ENCODE results near the gene MATN1.

MATN1 gene

DNA sequence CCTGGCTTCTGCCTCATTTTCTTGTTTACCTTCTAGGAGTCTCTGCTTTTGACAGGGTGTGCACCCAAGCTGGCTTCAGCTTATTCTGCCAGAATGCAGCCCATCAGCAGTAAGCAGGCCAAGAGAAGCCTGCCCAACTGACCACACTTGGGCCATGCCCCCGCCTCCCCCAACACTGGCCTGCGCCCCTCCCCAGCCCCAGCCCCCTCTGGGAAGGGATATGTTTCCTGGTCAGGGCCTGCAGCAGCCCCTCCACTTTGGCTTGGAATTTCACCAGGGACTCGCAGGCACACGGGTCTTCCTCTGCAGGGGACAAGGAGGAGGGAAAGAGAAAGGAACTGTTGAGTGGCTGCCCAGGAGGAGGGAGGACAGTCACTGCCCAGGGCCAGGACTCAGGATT is 9.4 kb downstream of the MATN1 start:
- Histone ChIP-seq H3K27me3 (ENCODE audit: insufficient read depth, low read length) (peaks cover 7% of the 10 kb centered on the region; the same call in 1 of the 2 replicates), H3K79me2 (ENCODE audit: control insufficient read depth, insufficient read depth, low read length, unreplicated experiment) (no peaks in the 10 kb centered on the region), H3K36me3 (ENCODE audit: insufficient read depth, low read length) (no peaks in the 10 kb centered on the region), H3K27ac (ENCODE audit: low read depth, low read length) (no peak overlapping the region), H3K4me1 (ENCODE audit: control insufficient read depth, insufficient read depth, low read length, unreplicated experiment) (no peaks in the 10 kb centered on the region), H2AFZ (ENCODE audit: low read length, unreplicated experiment) (no peak overlapping the region), H3K4me3 (ENCODE audit: low read depth, low read length) (no peak overlapping the region)

DNA sequence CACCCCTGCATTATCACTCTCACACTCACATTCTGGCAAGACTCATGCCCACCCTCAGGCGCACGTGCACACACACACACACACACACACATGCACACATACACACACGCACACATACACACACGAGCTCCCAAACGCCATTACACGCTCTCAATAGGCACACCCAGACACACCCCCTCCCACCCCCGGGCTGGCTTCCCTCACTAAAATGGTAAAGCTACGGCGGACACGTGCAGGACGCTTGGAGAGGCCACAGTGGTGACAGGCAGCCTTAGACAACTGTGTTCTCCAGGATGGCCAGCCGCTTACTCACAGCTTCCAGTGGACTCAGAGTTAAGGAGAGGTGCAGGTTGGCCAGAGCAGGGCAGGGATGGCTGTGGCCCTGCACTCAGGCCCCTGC is 10.1 kb downstream of the MATN1 start:
- no peak overlapping the region for H2AFZ ChIP-seq (ENCODE audit: low read length, unreplicated experiment)
- no peaks in the 10 kb centered on the region for H3K36me3 ChIP-seq (ENCODE audit: insufficient read depth, low read length)
- no peaks in the 10 kb centered on the region for H3K79me2 ChIP-seq (ENCODE audit: control insufficient read depth, insufficient read depth, low read length, unreplicated experiment)
- no peak overlapping the region for H3K27ac ChIP-seq (ENCODE audit: low read depth, low read length)
- H3K4me3 ChIP-seq (ENCODE audit: low read depth, low read length) = no peak overlapping the region
- peaks cover 7% of the 10 kb centered on the region; the same call in 1 of the 2 replicates for H3K27me3 ChIP-seq (ENCODE audit: insufficient read depth, low read length)
- no peaks in the 10 kb centered on the region for H3K4me1 ChIP-seq (ENCODE audit: control insufficient read depth, insufficient read depth, low read length, unreplicated experiment)

DNA sequence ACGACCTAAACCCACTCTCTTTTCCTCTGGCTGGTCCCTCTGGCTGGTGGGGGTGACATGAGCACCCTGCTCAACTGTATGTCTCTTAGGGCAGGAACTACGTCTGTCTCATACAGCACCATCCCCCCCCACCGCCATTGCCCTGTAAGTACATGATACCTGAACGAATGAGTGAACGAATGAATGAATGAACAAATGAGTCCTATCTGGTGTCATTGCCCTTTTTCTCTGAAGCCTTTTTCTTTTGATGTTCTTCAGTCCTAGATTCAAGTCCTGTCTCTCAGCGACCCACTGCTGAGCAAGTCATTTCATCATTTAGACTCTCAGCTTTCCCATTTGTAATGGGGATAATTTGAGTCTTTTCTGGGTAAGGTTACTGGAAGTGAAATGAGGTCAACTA is 10.8 kb downstream of the MATN1 start:
- Histone ChIP-seq H2AFZ (ENCODE audit: low read length, unreplicated experiment) (no peak overlapping the region), H3K27ac (ENCODE audit: low read depth, low read length) (no peak overlapping the region), H3K36me3 (ENCODE audit: insufficient read depth, low read length) (no peaks in the 10 kb centered on the region), H3K27me3 (ENCODE audit: insufficient read depth, low read length) (peaks cover 7% of the 10 kb centered on the region; the same call in 1 of the 2 replicates), H3K4me1 (ENCODE audit: control insufficient read depth, insufficient read depth, low read length, unreplicated experiment) (no peaks in the 10 kb centered on the region), H3K4me3 (ENCODE audit: low read depth, low read length) (no peak overlapping the region), H3K79me2 (ENCODE audit: control insufficient read depth, insufficient read depth, low read length, unreplicated experiment) (no peaks in the 10 kb centered on the region)

DNA sequence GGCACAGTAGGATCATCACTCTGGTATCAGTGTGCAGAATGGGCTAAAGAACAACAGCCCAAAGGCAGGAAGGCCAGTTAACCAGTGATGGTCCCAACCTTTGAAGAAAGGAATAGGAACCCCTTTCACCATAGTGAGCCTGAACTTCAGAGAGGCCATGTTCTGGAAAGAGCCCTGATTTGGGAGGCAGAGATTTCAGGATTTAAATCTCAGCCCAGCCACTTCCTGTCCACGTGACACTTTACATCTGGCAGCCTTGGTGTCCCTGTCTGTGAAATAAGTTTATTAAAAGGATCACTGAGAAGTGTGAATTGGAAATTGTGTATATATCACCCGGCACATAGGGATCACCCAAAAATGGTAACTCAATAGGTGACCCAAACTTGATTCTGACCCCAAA is 13.0 kb downstream of the MATN1 start:
- Histone ChIP-seq H3K27me3 (ENCODE audit: insufficient read depth, low read length) (peaks cover 7% of the 10 kb centered on the region; the same call in 1 of the 2 replicates), H3K4me1 (ENCODE audit: control insufficient read depth, insufficient read depth, low read length, unreplicated experiment) (peaks cover 7% of the 10 kb centered on the region), H3K27ac (ENCODE audit: low read depth, low read length) (no peak overlapping the region), H3K79me2 (ENCODE audit: control insufficient read depth, insufficient read depth, low read length, unreplicated experiment) (no peaks in the 10 kb centered on the region), H3K36me3 (ENCODE audit: insufficient read depth, low read length) (no peaks in the 10 kb centered on the region), H3K4me3 (ENCODE audit: low read depth, low read length) (no peak overlapping the region), H2AFZ (ENCODE audit: low read length, unreplicated experiment) (no peak overlapping the region)

DNA sequence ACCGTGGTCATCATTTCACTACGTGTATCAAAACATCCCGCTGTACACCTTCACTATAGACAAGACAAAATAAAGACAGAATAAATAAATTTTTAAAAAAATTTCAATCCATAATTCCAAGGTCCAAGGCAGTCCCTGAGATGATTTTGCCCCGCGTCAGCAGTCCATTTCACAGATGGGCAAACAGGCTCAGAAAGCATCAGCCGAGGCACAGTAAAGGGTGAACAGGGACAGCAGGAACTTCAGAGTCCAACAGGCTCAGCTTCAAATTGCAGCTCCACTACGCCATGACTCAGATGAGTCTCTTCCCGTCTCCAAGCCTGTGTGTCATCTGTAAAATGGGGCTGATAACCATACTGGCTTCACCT is 15.0 kb downstream of the MATN1 start:
- H3K4me1 ChIP-seq (ENCODE audit: control insufficient read depth, insufficient read depth, low read length, unreplicated experiment) = peaks cover 7% of the 10 kb centered on the region

DNA sequence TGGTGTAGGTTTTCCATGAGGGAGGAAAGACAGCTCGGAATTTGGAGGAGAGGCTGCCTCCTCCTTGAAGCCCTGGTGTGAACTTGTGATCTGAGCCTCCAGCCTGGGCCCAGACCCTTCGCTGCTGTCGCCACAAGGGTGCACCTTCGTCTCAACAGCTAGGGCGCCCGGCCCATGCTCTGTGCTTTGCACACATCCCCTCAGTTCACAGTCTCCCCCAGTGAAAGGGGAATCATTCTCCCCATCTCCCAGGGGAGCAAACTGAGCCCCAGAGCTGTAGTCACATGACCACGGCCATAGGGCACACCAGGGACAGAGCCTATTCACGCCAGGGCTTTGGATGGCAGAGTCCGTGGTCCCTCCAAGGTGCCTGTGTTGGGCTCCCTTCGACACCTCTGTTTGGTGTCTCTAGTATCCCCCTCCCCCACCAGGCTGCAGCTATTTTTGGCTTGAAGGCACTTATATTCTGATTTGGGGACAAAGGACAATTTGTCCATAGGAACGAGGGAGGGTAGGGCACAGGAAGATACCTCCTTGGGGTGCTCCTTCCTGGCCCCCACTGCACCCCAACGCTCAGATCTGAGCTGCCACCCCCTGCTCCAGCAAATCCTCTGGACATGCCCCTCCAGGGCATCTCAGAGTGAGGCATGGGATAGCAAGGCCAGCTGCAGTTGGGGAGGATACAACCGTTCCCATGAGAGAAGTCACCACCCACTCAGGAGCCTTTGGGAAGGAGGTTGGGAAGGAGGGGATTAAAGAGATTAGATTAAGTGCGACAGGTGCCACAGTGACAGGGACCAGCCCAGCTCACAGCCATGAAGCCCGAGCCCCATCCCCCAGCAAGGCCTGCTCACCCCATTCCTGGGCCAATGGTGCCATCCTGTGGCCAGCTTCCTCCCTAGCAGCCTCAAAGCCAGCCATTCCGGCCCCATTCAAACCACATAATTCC is 15.7 kb downstream of the MATN1 start:
- Histone ChIP-seq H3K27ac (ENCODE audit: low read depth, low read length) (no peak overlapping the region), H3K79me2 (ENCODE audit: control insufficient read depth, insufficient read depth, low read length, unreplicated experiment) (no peaks in the 10 kb centered on the region), H3K4me1 (ENCODE audit: control insufficient read depth, insufficient read depth, low read length, unreplicated experiment) (peaks cover 7% of the 10 kb centered on the region), H3K27me3 (ENCODE audit: insufficient read depth, low read length) (peaks cover 7% of the 10 kb centered on the region; the same call in 1 of the 2 replicates), H2AFZ (ENCODE audit: low read length, unreplicated experiment) (no peak overlapping the region), H3K4me3 (ENCODE audit: low read depth, low read length) (no peak overlapping the region), H3K36me3 (ENCODE audit: insufficient read depth, low read length) (no peaks in the 10 kb centered on the region)

More for the DNA sequence above, 15.0 kb downstream of the MATN1 start:
- Histone ChIP-seq H3K36me3 (ENCODE audit: insufficient read depth, low read length) (no peaks in the 10 kb centered on the region), H3K79me2 (ENCODE audit: control insufficient read depth, insufficient read depth, low read length, unreplicated experiment) (no peaks in the 10 kb centered on the region), H3K27me3 (ENCODE audit: insufficient read depth, low read length) (peaks cover 7% of the 10 kb centered on the region; the same call in 1 of the 2 replicates), H3K27ac (ENCODE audit: low read depth, low read length) (no peak overlapping the region), H3K4me3 (ENCODE audit: low read depth, low read length) (no peak overlapping the region), H2AFZ (ENCODE audit: low read length, unreplicated experiment) (no peak overlapping the region)

DNA sequence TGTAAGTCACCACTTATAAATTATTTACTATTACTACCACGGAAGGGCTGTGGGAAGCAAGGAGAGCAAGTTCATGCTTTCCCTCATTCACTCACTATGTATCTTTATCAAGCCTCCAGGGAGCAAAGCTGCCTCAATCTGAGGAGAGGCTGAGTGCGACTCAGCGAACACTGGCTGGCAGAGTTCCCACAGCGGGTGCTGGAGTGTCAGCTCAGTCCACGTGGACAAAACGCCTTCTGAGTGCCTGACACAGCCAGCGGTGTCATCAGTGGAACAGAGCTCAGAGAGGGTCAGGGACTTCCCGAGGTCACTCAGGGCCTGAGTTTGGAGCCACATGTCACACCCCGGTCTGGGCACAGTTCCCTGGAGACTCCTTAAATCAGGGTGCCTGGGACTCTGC is 16.9 kb downstream of the MATN1 start:
- no peaks in the 10 kb centered on the region for H3K79me2 ChIP-seq (ENCODE audit: control insufficient read depth, insufficient read depth, low read length, unreplicated experiment)
- H3K4me3 ChIP-seq (ENCODE audit: low read depth, low read length) = no peak overlapping the region
- no peak overlapping the region for H2AFZ ChIP-seq (ENCODE audit: low read length, unreplicated experiment)
- H3K36me3 ChIP-seq (ENCODE audit: insufficient read depth, low read length) = no peaks in the 10 kb centered on the region
- H3K27ac ChIP-seq (ENCODE audit: low read depth, low read length) = no peak overlapping the region
- peaks cover 7% of the 10 kb centered on the region; the same call in 1 of the 2 replicates for H3K27me3 ChIP-seq (ENCODE audit: insufficient read depth, low read length)
- H3K4me1 ChIP-seq (ENCODE audit: control insufficient read depth, insufficient read depth, low read length, unreplicated experiment) = peaks cover 8% of the 10 kb centered on the region

DNA sequence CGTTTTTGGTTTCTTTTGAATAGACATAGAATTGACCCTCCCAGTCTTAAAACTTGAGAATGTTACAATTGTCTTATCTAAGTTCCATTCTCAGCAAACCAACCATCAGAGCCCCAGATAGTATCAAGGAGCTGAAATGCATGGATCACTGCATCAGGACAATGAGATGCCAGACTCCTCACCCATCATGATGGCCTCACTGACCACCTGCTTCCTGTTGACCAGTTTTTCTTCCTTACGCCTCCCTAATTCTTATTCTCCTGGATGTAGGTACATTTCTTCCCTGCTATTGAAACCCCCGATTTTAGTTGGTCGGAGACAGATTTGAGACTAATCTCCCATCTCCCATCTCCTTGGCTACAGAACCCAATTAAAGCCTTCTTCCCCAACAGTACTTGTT is 17.7 kb downstream of the MATN1 start:
- H3K4me3 ChIP-seq (ENCODE audit: low read depth, low read length) = no peak overlapping the region
- H3K4me1 ChIP-seq (ENCODE audit: control insufficient read depth, insufficient read depth, low read length, unreplicated experiment) = peaks cover 15% of the 10 kb centered on the region
- H3K36me3 ChIP-seq (ENCODE audit: insufficient read depth, low read length) = no peaks in the 10 kb centered on the region
- H3K79me2 ChIP-seq (ENCODE audit: control insufficient read depth, insufficient read depth, low read length, unreplicated experiment) = no peaks in the 10 kb centered on the region
- H3K27me3 ChIP-seq (ENCODE audit: insufficient read depth, low read length) = peaks cover 7% of the 10 kb centered on the region; the same call in 1 of the 2 replicates
- H2AFZ ChIP-seq (ENCODE audit: low read length, unreplicated experiment) = no peak overlapping the region
- no peak overlapping the region for H3K27ac ChIP-seq (ENCODE audit: low read depth, low read length)

DNA sequence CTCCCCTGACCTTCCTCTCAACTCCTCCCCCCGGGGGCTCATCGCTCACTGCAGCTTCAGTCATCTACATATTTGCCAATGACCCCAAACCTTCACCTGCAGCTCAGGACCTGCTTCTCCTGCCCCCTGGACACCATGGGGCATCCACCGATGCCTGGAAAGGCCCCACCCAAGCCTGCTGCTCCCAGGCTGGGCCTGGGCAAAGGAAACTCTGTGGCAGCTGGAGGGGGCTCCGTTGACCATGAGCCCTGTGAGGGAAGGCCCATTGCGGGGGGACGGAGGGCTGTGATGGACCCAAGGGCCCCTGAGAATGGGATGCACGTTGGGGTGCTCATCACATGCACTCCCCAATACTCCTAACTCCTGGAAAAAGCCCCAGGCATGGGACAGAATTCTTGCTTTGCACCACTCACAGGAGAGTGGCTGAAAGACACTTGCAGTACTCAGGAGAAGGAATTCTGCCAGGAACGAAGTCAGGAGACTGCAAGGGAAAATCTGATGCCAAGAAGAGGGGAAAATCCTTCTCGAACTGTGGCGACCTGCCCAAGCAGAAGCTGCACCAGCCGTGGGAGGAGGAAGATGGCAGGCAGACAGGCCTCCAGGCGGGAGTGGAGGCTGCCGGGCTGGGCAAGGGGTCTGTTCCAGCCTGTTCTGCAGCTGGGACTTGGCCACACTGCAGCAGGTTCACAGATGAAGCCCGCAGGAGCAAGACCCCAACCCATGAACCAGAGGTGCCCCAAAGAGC is 18.4 kb downstream of the MATN1 start:
- H3K27ac ChIP-seq (ENCODE audit: low read depth, low read length) = no peak overlapping the region
- no peaks in the 10 kb centered on the region for H3K36me3 ChIP-seq (ENCODE audit: insufficient read depth, low read length)
- H3K27me3 ChIP-seq (ENCODE audit: insufficient read depth, low read length) = peaks cover 5% of the 10 kb centered on the region; the same call in 1 of the 2 replicates
- peaks cover 20% of the 10 kb centered on the region for H3K4me1 ChIP-seq (ENCODE audit: control insufficient read depth, insufficient read depth, low read length, unreplicated experiment)
- H3K79me2 ChIP-seq (ENCODE audit: control insufficient read depth, insufficient read depth, low read length, unreplicated experiment) = no peaks in the 10 kb centered on the region
- H3K4me3 ChIP-seq (ENCODE audit: low read depth, low read length) = no peak overlapping the region
- no peak overlapping the region for H2AFZ ChIP-seq (ENCODE audit: low read length, unreplicated experiment)

DNA sequence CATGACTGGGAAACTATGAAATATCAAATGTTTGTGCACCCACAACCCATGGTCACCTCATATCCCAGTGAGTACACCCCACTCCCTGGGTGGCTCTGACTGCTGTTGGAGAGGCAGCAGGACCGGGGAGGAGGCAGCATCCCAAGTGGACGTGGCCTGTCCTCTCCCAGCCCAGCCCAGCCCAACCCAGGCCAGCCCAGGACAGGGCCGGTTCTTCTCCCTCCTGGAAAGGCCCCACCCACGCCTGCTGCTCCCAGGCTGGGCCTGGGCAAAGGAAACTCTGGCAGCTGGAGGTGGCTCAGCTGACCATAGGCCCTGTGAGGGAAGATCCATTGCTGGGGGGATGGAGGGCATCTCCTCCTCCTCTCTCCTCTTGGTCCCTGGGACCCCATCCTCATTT is 19.1 kb downstream of the MATN1 start:
- no peak overlapping the region for H2AFZ ChIP-seq (ENCODE audit: low read length, unreplicated experiment)

More for the DNA sequence above, 19.1 kb downstream of the MATN1 start:
- H3K36me3 ChIP-seq (ENCODE audit: insufficient read depth, low read length) = no peaks in the 10 kb centered on the region
- peaks cover 20% of the 10 kb centered on the region for H3K4me1 ChIP-seq (ENCODE audit: control insufficient read depth, insufficient read depth, low read length, unreplicated experiment)
- H3K4me3 ChIP-seq (ENCODE audit: low read depth, low read length) = no peak overlapping the region
- H3K27me3 ChIP-seq (ENCODE audit: insufficient read depth, low read length) = no peaks in the 10 kb centered on the region
- no peak overlapping the region for H3K27ac ChIP-seq (ENCODE audit: low read depth, low read length)
- H3K79me2 ChIP-seq (ENCODE audit: control insufficient read depth, insufficient read depth, low read length, unreplicated experiment) = no peaks in the 10 kb centered on the region
